SK-N-SH (cell line): ENCODE measurements around the gene S100A9. TPM values are rescaled to one million over a fixed set of nuclear protein-coding genes. Genes with fewer than 3 reads are reported as not detected.

Experiments used
- CTCF ChIA-PET: fragments of 300-600, 350-600 bp; formaldehyde crosslinking; extraction: SDS; loops from one replicate; lab custom pipeline; 2021; lab: Yijun Ruan, JAX
- POLR2A ChIA-PET: fragments of 350-600 bp; sonication (Branson Sonifier 250); formaldehyde crosslinking; extraction: SDS; loops from one replicate; lab custom pipeline; 2020; ENCODE audit warnings: antibody characterized with exemption, inconsistent platforms; lab: Yijun Ruan, JAX
- DNase-seq: peaks from one replicate; pipeline ENCODE4 v3.0.0; 2012
- H2AFZ ChIP-seq: fragments of 200-600 bp; sonication (generic); 2 replicates; pipeline ENCODE4 v1.8.1; 2016; ENCODE audit warnings: antibody characterized with exemption, mild to moderate bottlenecking, low read depth
- H3F3A ChIP-seq: fragments of 200-600 bp; sonication (generic); replicated peaks from 2 replicates; pipeline ENCODE3; 2016; ENCODE audit warnings: antibody characterized with exemption, mild to moderate bottlenecking; ENCODE audit not compliant: insufficient read depth
- H3K27ac ChIP-seq, 2 experiments: fragments of 200-500 bp in 1 of 2; fragments of 200-600 bp in 1 of 2; sonication (Bioruptor generic) in 1 of 2; sonication (generic), shearing (Covaris generic) in 1 of 2; 2 replicates each; pipeline versions ENCODE4 v1.5.1 to v1.6.1; 2014 to 2016; ENCODE audit warnings: low read depth in 2 of 2, inconsistent platforms in 1 of 2, low read length in 1 of 2, mild to moderate bottlenecking in 1 of 2, mixed read lengths in 1 of 2
- H3K27me3 ChIP-seq: fragments of 200-600 bp; sonication (generic), shearing (Covaris generic); 2 replicates; pipeline ENCODE4 v1.6.1; 2016; ENCODE audit warnings: mixed run types; ENCODE audit not compliant: insufficient read depth
- H3K36me3 ChIP-seq, 2 experiments: fragments of 200-500 bp in 1 of 2; fragments of 200-600 bp in 1 of 2; sonication (Bioruptor generic) in 1 of 2; sonication (generic) in 1 of 2; replicated peaks in 1 of 2; 2 replicates each; pipeline versions ENCODE3 to v1.5.1; 2014 to 2016; ENCODE audit warnings: low read length in 1 of 2, mild to moderate bottlenecking in 1 of 2; ENCODE audit not compliant: insufficient read depth in 2 of 2, control insufficient read depth in 1 of 2
- H3K4me1 ChIP-seq, 2 experiments: fragments of 200-500 bp in 1 of 2; fragments of 200-600 bp in 1 of 2; sonication (Bioruptor generic) in 1 of 2; sonication (generic), shearing (Covaris generic) in 1 of 2; 2 replicates each; pipeline versions ENCODE4 v1.5.1 to v1.6.1; 2014 to 2016; ENCODE audit warnings: low read depth in 1 of 2, low read length in 1 of 2, mixed run types in 1 of 2; ENCODE audit not compliant: insufficient read depth in 2 of 2, control insufficient read depth in 1 of 2
- H3K4me2 ChIP-seq: fragments of 200-600 bp; sonication (generic), shearing (Covaris generic); 2 replicates; pipeline ENCODE4 v1.6.1; 2017; ENCODE audit warnings: mixed run types
- H3K4me3 ChIP-seq, 2 experiments: fragments of 200-500 bp in 1 of 2; fragments of 200-600 bp in 1 of 2; sonication (Bioruptor generic) in 1 of 2; sonication (generic), shearing (Covaris generic) in 1 of 2; 2 replicates each; pipeline versions ENCODE4 v1.5.1 to v1.8.1; 2014 to 2016; ENCODE audit warnings: low read depth in 2 of 2, inconsistent platforms in 1 of 2, low read length in 1 of 2, mild to moderate bottlenecking in 1 of 2, mixed read lengths in 1 of 2, moderate library complexity in 1 of 2
- H3K79me2 ChIP-seq: fragments of 200-600 bp; sonication (generic); 2 replicates; pipeline ENCODE4 v1.8.1; 2017; ENCODE audit warnings: mild to moderate bottlenecking; ENCODE audit not compliant: insufficient read depth
- H3K9ac ChIP-seq: fragments of 200-600 bp; sonication (generic); 2 replicates; pipeline ENCODE4 v1.6.1; 2017; ENCODE audit warnings: mixed run types
- H3K9me2 ChIP-seq: fragments of 200-600 bp; sonication (generic); 2 replicates; pipeline ENCODE4 v1.6.1; 2017; ENCODE audit warnings: mixed run types
- H3K9me3 ChIP-seq: fragments of 200-600 bp; sonication (generic); 2 replicates; pipeline ENCODE4 v1.6.1; 2017; ENCODE audit warnings: mixed run types, mild to moderate bottlenecking, moderate library complexity
- H4K20me1 ChIP-seq: fragments of 200-600 bp; sonication (generic); 2 replicates; pipeline ENCODE4 v1.6.1; 2017; ENCODE audit warnings: mild to moderate bottlenecking, mixed run types; ENCODE audit not compliant: insufficient read depth
- CTCF ChIP-seq: fragments of 200-600 bp; sonication (generic); IDR thresholded peaks from 2 replicates; pipeline ENCODE4 v1.6.1; 2017; ENCODE audit warnings: antibody characterized with exemption, mild to moderate bottlenecking, moderate library complexity
- ELF1 ChIP-seq: IDR thresholded peaks from 2 replicates; pipeline ENCODE4 v1.4.0; 2012
- EP300 ChIP-seq, 2 experiments: IDR thresholded peaks; 2 replicates each; pipeline versions ENCODE4 v1.4.0 to v1.6.1; 2012; ENCODE audit warnings: borderline replicate concordance in 1 of 2, low read depth in 1 of 2, low read length in 1 of 2
- FOXJ3 ChIP-seq: sonication (generic); formaldehyde crosslinking; IDR thresholded peaks from 2 replicates; pipeline ENCODE4 v1.5.1; 2020; ENCODE audit warnings: mild to moderate bottlenecking, missing genetic modification reagents
- JUND ChIP-seq: IDR thresholded peaks from 2 replicates; pipeline ENCODE4 v1.4.0; 2012
- MAX ChIP-seq: IDR thresholded peaks from 2 replicates; pipeline ENCODE4 v1.4.0; 2012; ENCODE audit warnings: low read depth
- MEF2A ChIP-seq: IDR thresholded peaks from 2 replicates; pipeline ENCODE4 v1.4.0; 2012; ENCODE audit warnings: low read depth, borderline replicate concordance
- MXI1 ChIP-seq: IDR thresholded peaks from 2 replicates; pipeline ENCODE4 v1.6.1; 2012; ENCODE audit warnings: mild to moderate bottlenecking, low read depth, low read length, improper control_type of control experiment
- PBX3 ChIP-seq: IDR thresholded peaks from 2 replicates; pipeline ENCODE4; 2012
- RCOR1 ChIP-seq: fragments of 150-350 bp; IDR thresholded peaks from 2 replicates; pipeline ENCODE4 v1.6.1; 2017; ENCODE audit warnings: antibody characterized with exemption, low read length
- RXRA ChIP-seq: IDR thresholded peaks from 2 replicates; pipeline ENCODE4 v1.4.0; 2012; ENCODE audit warnings: low read depth, mild to moderate bottlenecking, borderline replicate concordance
- SIN3A ChIP-seq: IDR thresholded peaks from 2 replicates; pipeline ENCODE4 v1.6.1; 2012; ENCODE audit warnings: low read depth, mild to moderate bottlenecking, low read length, moderate library complexity, borderline replicate concordance
- TEAD4 ChIP-seq: IDR thresholded peaks from 2 replicates; pipeline ENCODE4 v1.4.0; 2012; ENCODE audit warnings: mild to moderate bottlenecking, borderline replicate concordance; ENCODE audit not compliant: insufficient read depth
- USF1 ChIP-seq: IDR thresholded peaks from 2 replicates; pipeline ENCODE4 v1.4.0; 2012; ENCODE audit warnings: low read depth, borderline replicate concordance
- USF2 ChIP-seq: fragments of 150-350 bp; IDR thresholded peaks from 2 replicates; pipeline ENCODE4 v1.6.1; 2017; ENCODE audit warnings: antibody characterized with exemption, low read length, low read depth, borderline replicate concordance
- YY1 ChIP-seq: IDR thresholded peaks from 2 replicates; pipeline ENCODE4 v1.4.0; 2012; ENCODE audit warnings: low read depth, mild to moderate bottlenecking
- WGBS: methylation state at CpG from one replicate; pipeline ENCODE4 v1.1.6; 2017; ENCODE audit warnings: low lambda C conversion rate; 5-methylcytosine and 5-hydroxymethylcytosine counted together
- polyA plus RNA-seq, 3 experiments: library from polyadenylated mRNA; depleted of rRNA; stranded (reverse); fragments of >200 nt; gene quantifications; 2 replicates each; pipeline ENCODE4 v1.2.3, GENCODE V29; 2012

Gene S100A9
- polyA plus RNA-seq, 1 of the 3 experiments (the other 2 are of a cell fraction): not detected

GRCh38 chr1:153372571-153372970 is 14.9 kb downstream of the S100A9 start (continued):
- TF ChIP-seq SIN3A (no peak), TEAD4 (no peak), FOXJ3 (no peak), EP300 (IDR thresholded peaks at IDR 0.05; ENCODE audit: borderline replicate concordance in 1 of 2, low read depth in 1 of 2, low read length in 1 of 2) (no peak), RXRA (no peak)

GRCh38 chr1:153374071-153374470 is 16.4 kb downstream of the S100A9 start:
- Histone ChIP-seq H3K27me3 (peaks cover 4% of the 10 kb centered on the region; the same call in 1 of the 2 replicates), H3K27ac (no peak overlapping the region), H3K9me2 (no peaks in the 10 kb centered on the region), H4K20me1 (no peaks in the 10 kb centered on the region), H3K4me2 (no peak overlapping the region), H2AFZ (no peak overlapping the region), H3K4me1 (no peaks in the 10 kb centered on the region), H3K9ac (no peak overlapping the region), H3K4me3 (no peak overlapping the region), H3K79me2 (no peaks in the 10 kb centered on the region), H3F3A (no peaks in the 10 kb centered on the region), H3K36me3 (no peaks in the 10 kb centered on the region), H3K9me3 (no peaks in the 10 kb centered on the region)
- POLR2A ChIA-PET: no interaction called here
- CTCF ChIA-PET: interaction anchor here (1.6 kb wide), 1 partner anchor 92 kb away, joined by 5 read pairs; no protein-coding TSS in a partner anchor
- no peak for TF ChIP-seq RCOR1
- TF ChIP-seq USF2: no peak
- no peak for TF ChIP-seq MEF2A
- no peak for TF ChIP-seq CTCF
- TF ChIP-seq PBX3: no peak
- no peak for TF ChIP-seq MAX
- TF ChIP-seq JUND: no peak
- no peak for TF ChIP-seq MXI1
- no peak for TF ChIP-seq FOXJ3
- no peak for TF ChIP-seq ELF1
- TF ChIP-seq RXRA: no peak
- TF ChIP-seq USF1: no peak
- TF ChIP-seq YY1: no peak
- no peak for DNase-seq
- 0% methylated on average over 2 of the region's 2 CpGs for WGBS
